ENCODE measurements around the gene NPRL2.

Gene NPRL2

GRCh38 chr3:50383750-50384149 is 33.2 kb upstream of the NPRL2 start:
- H3K4me1 ChIP-seq (ENCODE audit: insufficient read depth, low read length): no peaks in the 10 kb centered on the region

GRCh38 chr3:50382722-50383121 is 32.1 kb upstream of the NPRL2 start:
- no peak overlapping the region for H3K9ac ChIP-seq (ENCODE audit: low read length)
- H3K4me3 ChIP-seq (ENCODE audit: low read depth in 1 of 2, low read length in 2 of 2): no peak overlapping the region
- no peaks in the 10 kb centered on the region for H3K27me3 ChIP-seq (ENCODE audit: control insufficient read depth in 1 of 2, insufficient read depth in 2 of 2, low read length in 2 of 2)
- no peaks in the 10 kb centered on the region for H3K9me3 ChIP-seq (ENCODE audit: low read length)
- no peak overlapping the region for H3K27ac ChIP-seq (ENCODE audit: low read depth, low read length)
- H3K36me3 ChIP-seq (ENCODE audit: insufficient read depth, low read length): no peaks in the 10 kb centered on the region
- no peaks in the 10 kb centered on the region for H3K4me1 ChIP-seq (ENCODE audit: insufficient read depth, low read length)

More at GRCh38 chr3:50383750-50384149, 33.2 kb upstream of the NPRL2 start:
- no peaks in the 10 kb centered on the region for H3K36me3 ChIP-seq (ENCODE audit: insufficient read depth, low read length)
- H3K9me3 ChIP-seq (ENCODE audit: low read length): no peaks in the 10 kb centered on the region
- H3K27me3 ChIP-seq (ENCODE audit: control insufficient read depth in 1 of 2, insufficient read depth in 2 of 2, low read length in 2 of 2): no peaks in the 10 kb centered on the region
- H3K9ac ChIP-seq (ENCODE audit: low read length): no peak overlapping the region
- H3K4me3 ChIP-seq (ENCODE audit: low read depth in 1 of 2, low read length in 2 of 2): no peak overlapping the region
- H3K27ac ChIP-seq (ENCODE audit: low read depth, low read length): no peak overlapping the region

- H3K27ac ChIP-seq (ENCODE audit: low read depth, low read length): no peak overlapping the region
- no peak overlapping the region for H3K4me3 ChIP-seq (ENCODE audit: low read depth in 1 of 2, low read length in 2 of 2)
- no peaks in the 10 kb centered on the region for H3K4me1 ChIP-seq (ENCODE audit: insufficient read depth, low read length)
- H3K9ac ChIP-seq (ENCODE audit: low read length): no peak overlapping the region
- H3K36me3 ChIP-seq (ENCODE audit: insufficient read depth, low read length): no peaks in the 10 kb centered on the region
- no peaks in the 10 kb centered on the region for H3K9me3 ChIP-seq (ENCODE audit: low read length)
- no peaks in the 10 kb centered on the region for H3K27me3 ChIP-seq (ENCODE audit: control insufficient read depth in 1 of 2, insufficient read depth in 2 of 2, low read length in 2 of 2)
Observed at GRCh38 chr3:50381383-50381782, 30.8 kb upstream of the NPRL2 start.

GRCh38 chr3:50380405-50381085 is 30.0 kb upstream of the NPRL2 start:
- no peak overlapping the region for H3K4me3 ChIP-seq (ENCODE audit: low read depth in 1 of 2, low read length in 2 of 2)
- H3K9ac ChIP-seq (ENCODE audit: low read length): no peak overlapping the region
- H3K27ac ChIP-seq (ENCODE audit: low read depth, low read length): no peak overlapping the region
- H3K9me3 ChIP-seq (ENCODE audit: low read length): no peaks in the 10 kb centered on the region
- H3K4me1 ChIP-seq (ENCODE audit: insufficient read depth, low read length): no peaks in the 10 kb centered on the region
- H3K27me3 ChIP-seq (ENCODE audit: control insufficient read depth in 1 of 2, insufficient read depth in 2 of 2, low read length in 2 of 2): no peaks in the 10 kb centered on the region
- H3K36me3 ChIP-seq (ENCODE audit: insufficient read depth, low read length): no peaks in the 10 kb centered on the region

GRCh38 chr3:50378757-50379156 is 28.2 kb upstream of the NPRL2 start:
- H3K9me3 ChIP-seq (ENCODE audit: low read length): no peaks in the 10 kb centered on the region
- H3K36me3 ChIP-seq (ENCODE audit: insufficient read depth, low read length): no peaks in the 10 kb centered on the region
- H3K4me3 ChIP-seq (ENCODE audit: low read depth in 1 of 2, low read length in 2 of 2): no peak overlapping the region
- H3K4me1 ChIP-seq (ENCODE audit: insufficient read depth, low read length): no peaks in the 10 kb centered on the region
- no peak overlapping the region for H3K9ac ChIP-seq (ENCODE audit: low read length)
- H3K27ac ChIP-seq (ENCODE audit: low read depth, low read length): no peak overlapping the region
- H3K27me3 ChIP-seq (ENCODE audit: control insufficient read depth in 1 of 2, insufficient read depth in 2 of 2, low read length in 2 of 2): no peaks in the 10 kb centered on the region

- Histone ChIP-seq H3K9me3 (ENCODE audit: low read length) (no peaks in the 10 kb centered on the region), H3K27ac (ENCODE audit: low read depth, low read length) (no peak overlapping the region), H3K4me3 (ENCODE audit: low read depth in 1 of 2, low read length in 2 of 2) (no peak overlapping the region), H3K36me3 (ENCODE audit: insufficient read depth, low read length) (no peaks in the 10 kb centered on the region), H3K27me3 (ENCODE audit: control insufficient read depth in 1 of 2, insufficient read depth in 2 of 2, low read length in 2 of 2) (no peaks in the 10 kb centered on the region), H3K4me1 (ENCODE audit: insufficient read depth, low read length) (no peaks in the 10 kb centered on the region), H3K9ac (ENCODE audit: low read length) (no peak overlapping the region)
Observed at GRCh38 chr3:50378024-50378423, 27.4 kb upstream of the NPRL2 start.

- H3K4me3 ChIP-seq (ENCODE audit: low read depth in 1 of 2, low read length in 2 of 2): no peak overlapping the region
Observed at GRCh38 chr3:50375258-50375931, 24.8 kb upstream of the NPRL2 start.

GRCh38 chr3:50374363-50375257 is 24.0 kb upstream of the NPRL2 start:
- peaks cover 0 to 15% of the 10 kb centered on the region in 2 donors for H3K27me3 ChIP-seq (ENCODE audit: control insufficient read depth in 1 of 2, insufficient read depth in 2 of 2, low read length in 2 of 2)
- no peak overlapping the region for H3K27ac ChIP-seq (ENCODE audit: low read depth, low read length)

More at GRCh38 chr3:50375258-50375931, 24.8 kb upstream of the NPRL2 start:
- H3K9ac ChIP-seq (ENCODE audit: low read length): no peak overlapping the region
- no peaks in the 10 kb centered on the region for H3K4me1 ChIP-seq (ENCODE audit: insufficient read depth, low read length)
- no peak overlapping the region for H3K27ac ChIP-seq (ENCODE audit: low read depth, low read length)
- peaks cover 0 to 9% of the 10 kb centered on the region in 2 donors for H3K27me3 ChIP-seq (ENCODE audit: control insufficient read depth in 1 of 2, insufficient read depth in 2 of 2, low read length in 2 of 2)
- H3K36me3 ChIP-seq (ENCODE audit: insufficient read depth, low read length): no peaks in the 10 kb centered on the region
- H3K9me3 ChIP-seq (ENCODE audit: low read length): no peaks in the 10 kb centered on the region

GRCh38 chr3:50373146-50374051 is 22.8 kb upstream of the NPRL2 start:
- peaks cover 0 to 18% of the 10 kb centered on the region in 2 donors for H3K27me3 ChIP-seq (ENCODE audit: control insufficient read depth in 1 of 2, insufficient read depth in 2 of 2, low read length in 2 of 2)
- no peaks in the 10 kb centered on the region for H3K36me3 ChIP-seq (ENCODE audit: insufficient read depth, low read length)
- no peak overlapping the region for H3K4me3 ChIP-seq (ENCODE audit: low read depth in 1 of 2, low read length in 2 of 2)
- no peaks in the 10 kb centered on the region for H3K4me1 ChIP-seq (ENCODE audit: insufficient read depth, low read length)
- no peaks in the 10 kb centered on the region for H3K9me3 ChIP-seq (ENCODE audit: low read length)
- H3K27ac ChIP-seq (ENCODE audit: low read depth, low read length): no peak overlapping the region
- H3K9ac ChIP-seq (ENCODE audit: low read length): no peak overlapping the region

More at GRCh38 chr3:50374363-50375257, 24.0 kb upstream of the NPRL2 start:
- Histone ChIP-seq H3K4me1 (ENCODE audit: insufficient read depth, low read length) (no peaks in the 10 kb centered on the region), H3K36me3 (ENCODE audit: insufficient read depth, low read length) (no peaks in the 10 kb centered on the region), H3K4me3 (ENCODE audit: low read depth in 1 of 2, low read length in 2 of 2) (no peak overlapping the region), H3K9ac (ENCODE audit: low read length) (no peak overlapping the region), H3K9me3 (ENCODE audit: low read length) (no peaks in the 10 kb centered on the region)

- Histone ChIP-seq H3K4me3 (ENCODE audit: low read depth in 1 of 2, low read length in 2 of 2) (no peak overlapping the region), H3K36me3 (ENCODE audit: insufficient read depth, low read length) (no peaks in the 10 kb centered on the region), H3K9me3 (ENCODE audit: low read length) (no peaks in the 10 kb centered on the region), H3K27me3 (ENCODE audit: control insufficient read depth in 1 of 2, insufficient read depth in 2 of 2, low read length in 2 of 2) (peaks cover 0 to 18% of the 10 kb centered on the region in 2 donors), H3K4me1 (ENCODE audit: insufficient read depth, low read length) (no peaks in the 10 kb centered on the region), H3K9ac (ENCODE audit: low read length) (no peak overlapping the region), H3K27ac (ENCODE audit: low read depth, low read length) (no peak overlapping the region)
Observed at GRCh38 chr3:50372349-50372748, 21.8 kb upstream of the NPRL2 start.
